A673 (cell line): ENCODE measurements around the gene VAV1.

Experiments
- CTCF ChIP-seq: fragments of 300-800, 200-600 bp; sonication (generic); conservative IDR thresholded peaks from 2 replicates; pipeline ENCODE4 v1.5.1; 2017; ENCODE audit warnings: low read depth, mild to moderate bottlenecking, antibody characterized with exemption, low read length, moderate library complexity, mixed read lengths
- EZH2 ChIP-seq: fragments of 200-600 bp; sonication (generic); IDR thresholded peaks from 2 replicates; pipeline ENCODE4 v1.6.1; 2017; ENCODE audit warnings: borderline replicate concordance, low read depth, mild to moderate bottlenecking, mixed read lengths, antibody characterized with exemption, low read length; ENCODE audit not compliant: poor library complexity, severe bottlenecking

DNA sequence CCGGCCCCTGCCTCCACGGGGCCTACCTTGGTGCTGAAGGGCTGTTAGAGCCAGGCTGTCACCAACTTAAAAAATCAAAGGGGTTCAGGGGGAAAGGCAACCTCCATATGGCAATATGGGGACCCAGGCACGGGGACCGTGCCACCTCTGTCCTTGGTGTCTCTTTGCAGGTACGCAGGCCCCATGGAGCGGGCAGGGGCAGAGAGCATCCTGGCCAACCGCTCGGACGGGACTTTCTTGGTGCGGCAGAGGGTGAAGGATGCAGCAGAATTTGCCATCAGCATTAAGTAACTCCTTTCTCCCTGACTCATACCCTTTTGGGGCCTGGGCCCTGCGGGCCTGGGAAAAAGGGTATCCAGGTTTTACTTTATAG, 75.3 kb downstream of the VAV1 start:
- TF ChIP-seq CTCF = no peak
- TF ChIP-seq EZH2 = no peak
